ENCODE measurements around the gene DPP6. TPM values are rescaled to one million over a fixed set of nuclear protein-coding genes. Genes with fewer than 3 reads are reported as not detected.

DPP6 gene
- total and polyA plus RNA-seq, 2 of the 8 experiments (the other 6 are each of a cell fraction or from before 2014, with no cell fraction given) = 4.7 to 6.8 TPM

DNA sequence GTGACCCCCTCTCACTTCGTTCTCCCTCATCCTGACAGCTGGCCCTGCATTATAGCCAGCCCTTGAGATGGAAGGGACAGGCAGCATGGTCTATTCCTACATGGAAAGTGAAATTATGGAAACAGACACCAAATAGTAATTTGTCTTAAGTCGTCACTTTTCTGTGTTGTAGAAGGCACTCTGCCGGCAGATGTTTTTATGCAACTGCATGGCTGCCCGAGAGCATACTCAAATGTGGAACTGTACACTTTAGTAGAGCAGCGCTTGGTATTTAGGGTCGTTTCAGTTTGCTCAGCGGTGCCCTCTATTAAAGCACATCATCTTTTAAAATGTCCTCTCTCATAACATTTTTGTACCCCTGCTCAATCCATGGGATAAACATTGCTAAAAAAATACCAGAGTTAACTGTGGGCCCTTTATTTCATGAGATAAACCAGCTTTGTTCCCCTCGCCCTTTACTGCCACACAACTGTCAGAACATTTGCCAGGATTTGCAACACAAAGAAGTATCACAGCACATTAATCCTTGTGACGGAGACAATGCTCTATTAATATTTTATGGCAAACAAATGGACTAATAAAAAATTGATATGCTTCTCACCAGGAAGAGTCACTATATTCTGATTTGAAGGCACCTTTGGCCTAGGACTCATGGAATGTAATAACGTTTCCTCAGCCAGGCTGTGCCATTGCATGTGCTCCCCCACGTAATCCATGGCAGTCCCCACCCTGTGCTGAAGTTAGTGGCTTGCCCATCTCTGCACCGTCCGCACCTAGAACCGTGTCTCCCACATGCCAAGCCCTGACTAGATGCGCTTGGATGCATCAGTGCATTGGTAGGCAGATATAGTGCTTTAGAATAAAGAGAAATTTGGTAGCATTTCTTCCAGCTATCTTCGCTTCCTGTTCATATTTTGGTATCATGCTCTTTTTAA, 729.4 kb downstream of the DPP6 start:
- H2BK12ac ChIP-seq (ENCODE audit: low read depth, low read length) = no peak overlapping the region
- no peaks in the 10 kb centered on the region for H3K36me3 ChIP-seq (ENCODE audit: control insufficient read depth in 2 of 4, insufficient read depth in 4 of 4, low read length in 3 of 4)
- H2BK120ac ChIP-seq (replicated peaks; ENCODE audit: low read depth, low read length) = no peak overlapping the region
- no peak overlapping the region for H2AFZ ChIP-seq (ENCODE audit: low read length)
- H3K23me2 ChIP-seq (ENCODE audit: low read depth, low read length) = peaks cover 15% of the 10 kb centered on the region; the same call in 1 of the 2 replicates
- no peaks in the 10 kb centered on the region for H3K79me2 ChIP-seq (ENCODE audit: control insufficient read depth in 1 of 2, insufficient read depth in 2 of 2, low read length in 2 of 2)
- no peak overlapping the region for H4K91ac ChIP-seq (replicated peaks; ENCODE audit: insufficient read length, low read length)
- no peak for TF ChIP-seq JUND (IDR thresholded peaks at IDR 0.05; ENCODE audit: low read length)
- TF ChIP-seq MAFK (IDR thresholded peaks at IDR 0.05; ENCODE audit: low read depth, low read length) = no peak
- no peak for TF ChIP-seq CREB1 (IDR thresholded peaks at IDR 0.05)
- H2BK5ac ChIP-seq (ENCODE audit: low read depth, low read length) = no peak overlapping the region
- H2BK15ac ChIP-seq (ENCODE audit: low read length) = no peak overlapping the region
- POLR2A ChIA-PET (ENCODE audit: partially characterized antibody) = no interaction called here
- H3K79me1 ChIP-seq (ENCODE audit: low read depth, low read length) = no peaks in the 10 kb centered on the region
- no peaks in the 10 kb centered on the region for H4K20me1 ChIP-seq (replicated peaks in 1 of 2; ENCODE audit: control insufficient read depth in 1 of 2, insufficient read depth in 2 of 2, low read length in 2 of 2)
- no peak overlapping the region for H3K27ac ChIP-seq (ENCODE audit: low read depth, low read length)
- no peak overlapping the region for H4K8ac ChIP-seq (ENCODE audit: extremely low read depth, insufficient read depth, low read length)
- no peak overlapping the region for H3K4ac ChIP-seq (replicated peaks; ENCODE audit: insufficient read length, low read depth, low read length)
- H2BK20ac ChIP-seq (ENCODE audit: low read length) = no peak overlapping the region
- no peak overlapping the region for H3K9ac ChIP-seq (replicated peaks in 1 of 4; ENCODE audit: extremely low read depth in 1 of 4, low read depth in 3 of 4, low read length in 3 of 4)
- no peak overlapping the region for H3K23ac ChIP-seq (ENCODE audit: insufficient read length)
- H3K14ac ChIP-seq (ENCODE audit: insufficient read length) = no peak overlapping the region
- H3K4me1 ChIP-seq (replicated peaks in 1 of 4; ENCODE audit: control insufficient read depth in 3 of 4, insufficient read depth in 4 of 4, low read length in 3 of 4) = peaks cover 0 to 3% (median 0%) of the 10 kb centered on the region in 4 experiments; a peak in 1 of 7 replicates
- FAIRE-seq = no peak
- DNase-seq (ENCODE audit: low read depth in 1 of 2, low spot score in 2 of 2) = no peak
- no peak overlapping the region for H2AK5ac ChIP-seq (ENCODE audit: low read depth, low read length)
- H3K56ac ChIP-seq (replicated peaks; ENCODE audit: insufficient read length, low read depth, low read length) = no peak overlapping the region
- 84% methylated on average over 16 of the region's 16 CpGs; no CpG with 5 or more reads in 1 of the 2 experiments for WGBS, 2 experiments (ENCODE audit: extremely low coverage in 1 of 2, insufficient coverage in 1 of 2, insufficient read length in 1 of 2, insufficient replicate concordance in 2 of 2, low coverage in 1 of 2, low lambda C conversion rate in 2 of 2, missing lambda C conversion rate in 1 of 2)
- H3K27me3 ChIP-seq (replicated peaks in 1 of 4; ENCODE audit: control insufficient read depth in 3 of 4, extremely low read depth in 1 of 4, insufficient read depth in 3 of 4, low read length in 3 of 4) = no peaks in the 10 kb centered on the region
- 0 out of 4 replicates have a peak, but pooled peaks cover 0 to 2% of the 10 kb centered on the region in 2 experiments for H3K9me3 ChIP-seq (ENCODE audit: insufficient read depth in 2 of 2, low read depth in 1 of 2, low read length in 1 of 2)
- CTCF ChIA-PET (ENCODE audit: partially characterized antibody) = no interaction called here
- no peak overlapping the region for H3K4me3 ChIP-seq (ENCODE audit: extremely low read depth in 1 of 4, insufficient read depth in 2 of 4, low read depth in 3 of 4, low read length in 4 of 4)
- H4K5ac ChIP-seq (ENCODE audit: insufficient read length, low read depth, low read length) = no peak overlapping the region
- H3K18ac ChIP-seq (ENCODE audit: extremely low read depth, low read length) = no peak overlapping the region
- H3K4me2 ChIP-seq (ENCODE audit: insufficient read depth in 1 of 2, low read depth in 2 of 2, low read length in 2 of 2) = no peak overlapping the region
